PC-9 (cell line): ENCODE data around the gene DNAH11.

ENCODE experiments used
- EZH2 ChIP-seq: fragments of 200-600 bp; sonication (generic); IDR thresholded peaks from 2 replicates; pipeline ENCODE4 v1.8.0; 2017; ENCODE audit warnings: antibody characterized with exemption, low read depth
- TF ChIP-seq, protein P1 (sequence below): fragments of 200-600 bp; sonication (generic); conservative IDR thresholded peaks from 2 replicates; pipeline ENCODE4 v1.6.1; 2017; ENCODE audit warnings: mixed run types, antibody characterized with exemption, mild to moderate bottlenecking, moderate library complexity

DNA sequence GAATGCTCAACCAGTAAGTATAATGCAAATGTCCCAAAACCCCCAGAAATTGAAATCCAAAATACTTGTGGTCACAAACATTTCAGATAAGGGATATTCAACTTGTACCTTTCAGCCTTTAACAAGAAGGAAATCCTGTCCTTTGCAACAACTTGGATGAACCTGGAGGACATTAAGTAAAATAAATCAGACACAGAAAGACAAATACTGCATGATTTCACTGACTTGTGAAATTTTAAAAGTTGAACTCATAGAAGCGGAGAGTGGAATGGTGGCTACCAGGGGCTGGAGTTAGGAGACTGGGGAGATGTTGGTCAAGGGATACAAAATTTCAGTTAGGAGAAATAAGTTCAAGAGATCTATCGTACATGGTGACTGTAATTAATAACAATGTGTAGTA is 187.6 kb downstream of the DNAH11 start:
- TF ChIP-seq, protein P1, sequence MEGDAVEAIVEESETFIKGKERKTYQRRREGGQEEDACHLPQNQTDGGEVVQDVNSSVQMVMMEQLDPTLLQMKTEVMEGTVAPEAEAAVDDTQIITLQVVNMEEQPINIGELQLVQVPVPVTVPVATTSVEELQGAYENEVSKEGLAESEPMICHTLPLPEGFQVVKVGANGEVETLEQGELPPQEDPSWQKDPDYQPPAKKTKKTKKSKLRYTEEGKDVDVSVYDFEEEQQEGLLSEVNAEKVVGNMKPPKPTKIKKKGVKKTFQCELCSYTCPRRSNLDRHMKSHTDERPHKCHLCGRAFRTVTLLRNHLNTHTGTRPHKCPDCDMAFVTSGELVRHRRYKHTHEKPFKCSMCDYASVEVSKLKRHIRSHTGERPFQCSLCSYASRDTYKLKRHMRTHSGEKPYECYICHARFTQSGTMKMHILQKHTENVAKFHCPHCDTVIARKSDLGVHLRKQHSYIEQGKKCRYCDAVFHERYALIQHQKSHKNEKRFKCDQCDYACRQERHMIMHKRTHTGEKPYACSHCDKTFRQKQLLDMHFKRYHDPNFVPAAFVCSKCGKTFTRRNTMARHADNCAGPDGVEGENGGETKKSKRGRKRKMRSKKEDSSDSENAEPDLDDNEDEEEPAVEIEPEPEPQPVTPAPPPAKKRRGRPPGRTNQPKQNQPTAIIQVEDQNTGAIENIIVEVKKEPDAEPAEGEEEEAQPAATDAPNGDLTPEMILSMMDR: no peak
- no peak for TF ChIP-seq EZH2
